ENCODE results near the gene PAK1IP1. TPM values are rescaled to one million over a fixed set of nuclear protein-coding genes. Genes with fewer than 3 reads are reported as not detected.
"Not testable (repeated sequence)": the region's sequence is repeated elsewhere in the genome, so short reads cannot be mapped to it uniquely, and the experiment has no call there.

The PAK1IP1 gene
- total and polyA plus RNA-seq, 11 donors: 6.1 to 21.0 (median 8.7) TPM

DNA sequence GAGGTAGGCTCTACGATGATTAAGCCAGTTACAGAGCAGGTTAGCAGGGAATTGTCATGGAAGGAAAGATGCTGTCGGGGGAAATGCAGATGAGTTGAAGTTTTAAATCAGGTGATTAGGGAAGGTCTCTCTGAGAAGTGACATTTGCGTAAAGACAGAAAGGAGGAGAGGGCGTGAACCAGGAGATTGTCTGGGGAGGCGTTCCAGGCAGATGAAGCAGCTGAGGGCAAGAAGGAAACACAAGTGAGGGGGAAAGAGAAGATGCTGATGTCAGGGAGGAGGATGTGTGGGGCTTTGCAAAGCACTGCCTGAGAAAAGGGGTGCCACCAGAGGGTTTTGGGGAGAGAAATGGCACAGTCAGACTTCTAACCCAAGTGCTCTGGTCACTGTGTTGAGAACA lies 50.3 kb downstream of the PAK1IP1 start:
- no peak for ATAC-seq
- no peaks in the 10 kb centered on the region for H3K27me3 ChIP-seq
- no peak for TF ChIP-seq POLR2A (IDR thresholded peaks at IDR 0.05)
- TF ChIP-seq, protein P1, sequence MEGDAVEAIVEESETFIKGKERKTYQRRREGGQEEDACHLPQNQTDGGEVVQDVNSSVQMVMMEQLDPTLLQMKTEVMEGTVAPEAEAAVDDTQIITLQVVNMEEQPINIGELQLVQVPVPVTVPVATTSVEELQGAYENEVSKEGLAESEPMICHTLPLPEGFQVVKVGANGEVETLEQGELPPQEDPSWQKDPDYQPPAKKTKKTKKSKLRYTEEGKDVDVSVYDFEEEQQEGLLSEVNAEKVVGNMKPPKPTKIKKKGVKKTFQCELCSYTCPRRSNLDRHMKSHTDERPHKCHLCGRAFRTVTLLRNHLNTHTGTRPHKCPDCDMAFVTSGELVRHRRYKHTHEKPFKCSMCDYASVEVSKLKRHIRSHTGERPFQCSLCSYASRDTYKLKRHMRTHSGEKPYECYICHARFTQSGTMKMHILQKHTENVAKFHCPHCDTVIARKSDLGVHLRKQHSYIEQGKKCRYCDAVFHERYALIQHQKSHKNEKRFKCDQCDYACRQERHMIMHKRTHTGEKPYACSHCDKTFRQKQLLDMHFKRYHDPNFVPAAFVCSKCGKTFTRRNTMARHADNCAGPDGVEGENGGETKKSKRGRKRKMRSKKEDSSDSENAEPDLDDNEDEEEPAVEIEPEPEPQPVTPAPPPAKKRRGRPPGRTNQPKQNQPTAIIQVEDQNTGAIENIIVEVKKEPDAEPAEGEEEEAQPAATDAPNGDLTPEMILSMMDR (IDR thresholded peaks at IDR 0.05): no peak
- peaks cover 0 to 17% (median 9%) of the 10 kb centered on the region in 9 donors for H3K36me3 ChIP-seq
- H3K4me3 ChIP-seq: no peak overlapping the region
- no peak for DNase-seq
- no peak overlapping the region for H3K27ac ChIP-seq
- intact Hi-C loops (cut with DNase I): loop anchor here in 4 of 10 donors (5.0 to 10.0 kb wide), 4 partner anchors 48 to 233 kb away; partner anchors contain the start of genes C6orf52 (in 2 of the 4) and PAK1IP1 (in 2 of the 4)
- no peaks in the 10 kb centered on the region for H3K9me3 ChIP-seq
- 79 to 89% (median 85%) methylated on average over 5 of the region's 5 CpGs for WGBS, 4 donors
- peaks cover 0 to 29% (median 23%) of the 10 kb centered on the region in 12 donors for H3K4me1 ChIP-seq

DNA sequence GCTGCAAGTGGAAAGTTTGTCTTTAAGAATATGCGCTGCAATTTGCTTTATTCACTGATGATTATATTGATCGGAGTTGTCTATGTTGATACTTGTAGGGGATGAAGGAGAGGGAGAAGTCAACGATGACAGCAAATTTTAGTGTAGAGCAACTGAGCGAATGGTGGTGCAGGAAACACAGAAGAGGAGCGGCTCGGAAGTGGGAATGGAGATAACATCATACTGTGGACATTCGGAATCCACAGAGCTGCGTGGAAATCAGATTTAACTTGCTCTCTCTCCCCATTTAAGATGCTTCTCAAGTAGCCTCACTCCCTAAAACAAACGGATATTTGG lies 52.1 kb downstream of the PAK1IP1 start:
- Histone ChIP-seq H3K4me3 (peak overlapping the region; percentile 57 to 89 (median 79)), H3K36me3 (peaks cover 0 to 33% (median 20%) of the 10 kb centered on the region in 9 donors), H3K4me1 (peaks cover 0 to 40% (median 27%) of the 10 kb centered on the region in 12 donors), H3K9me3 (no peaks in the 10 kb centered on the region), H3K27ac (peak overlapping the region in 10 of 12 donors; percentile 76 to 88 (median 83)), H3K27me3 (no peaks in the 10 kb centered on the region)
- 56 to 68% (median 59%) methylated on average over 9 of the region's 9 CpGs for WGBS, 4 donors
- no peak for ATAC-seq
- TF ChIP-seq, protein P1 (IDR thresholded peaks at IDR 0.05): no peak
- TF ChIP-seq POLR2A (IDR thresholded peaks at IDR 0.05): no peak
- DNase-seq: no peak
- intact Hi-C loops (cut with DNase I): loop anchor here in 8 of 10 donors (1.0 to 10.0 kb wide), 8 partner anchors 24 to 235 kb away; partner anchors contain the start of genes C6orf52 (in 6 of the 8), PAK1IP1 (in 6 of the 8) and TMEM14C (in 5 of the 8)

DNA sequence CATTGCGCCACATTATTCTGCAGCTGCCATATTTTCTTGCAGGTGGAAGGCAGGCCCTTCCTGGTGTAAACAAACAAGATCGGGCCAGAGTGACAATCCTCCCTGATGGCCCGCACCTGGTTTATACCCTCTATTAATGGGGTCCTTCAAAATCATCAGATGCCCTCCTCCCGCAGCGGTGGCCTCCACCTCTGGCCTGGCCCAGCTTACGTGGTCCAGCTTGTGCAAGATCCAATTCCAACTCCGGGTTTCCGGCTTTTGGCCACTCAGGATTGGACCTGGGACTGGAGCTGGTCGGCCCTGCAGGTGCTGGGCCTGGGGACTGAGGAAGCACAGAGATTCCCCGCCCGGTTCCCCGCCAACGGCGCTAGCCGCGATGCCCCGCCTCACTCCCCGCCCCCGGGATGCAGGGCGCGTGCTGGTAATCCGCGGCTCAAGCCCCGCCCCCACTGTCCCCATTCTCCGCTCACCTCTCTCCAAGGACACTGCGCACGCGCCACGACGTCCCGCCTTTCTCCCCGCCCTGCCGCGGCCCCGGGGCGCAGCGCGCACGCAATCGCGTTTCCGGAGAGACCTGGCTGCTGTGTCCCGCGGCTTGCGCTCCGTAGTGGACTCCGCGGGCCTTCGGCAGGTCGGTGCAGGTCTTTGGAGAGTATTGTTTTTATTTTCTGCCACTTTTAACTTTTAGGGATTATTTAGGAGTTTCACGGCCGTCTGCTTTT lies 52.6 kb downstream of the PAK1IP1 start, which contains the start of gene TMEM14B:
Gene TMEM14B, plus strand, starts transcription at position 555 of the 722 bp plus-strand sequence. CDS start 1,441 bp downstream, outside the sequence.
- intact Hi-C loops (cut with DNase I): loop anchor here in 8 of 10 donors (1.0 to 10.0 kb wide), 8 partner anchors 25 to 235 kb away; partner anchors contain the start of genes C6orf52 (in 6 of the 8), PAK1IP1 (in 6 of the 8) and TMEM14C (in 5 of the 8)
- ATAC-seq (peak; percentile 99 to 100 (median 100)), DNase-seq (peak; percentile 100)
- H3K4me1 ChIP-seq: peaks cover 0 to 40% (median 27%) of the 10 kb centered on the region in 12 donors
- WGBS, 4 donors: 2 to 4% (median 2%) methylated on average over 28 to 52 of the region's 52 CpGs
- H3K27me3 ChIP-seq: no peaks in the 10 kb centered on the region
- H3K36me3 ChIP-seq: peaks cover 0 to 31% (median 20%) of the 10 kb centered on the region in 9 donors
- H3K9me3 ChIP-seq: no peaks in the 10 kb centered on the region
- peak within 1 kb of the TSS; percentile 57 to 89 (median 79) for H3K4me3 ChIP-seq
- H3K27ac ChIP-seq: peak within 1 kb of the TSS; percentile 29 to 88 (median 83)
- TF ChIP-seq, protein P1 (IDR thresholded peaks at IDR 0.05): peak in 1 of 12 donors; percentile 6
- no peak for TF ChIP-seq POLR2A (IDR thresholded peaks at IDR 0.05)

DNA sequence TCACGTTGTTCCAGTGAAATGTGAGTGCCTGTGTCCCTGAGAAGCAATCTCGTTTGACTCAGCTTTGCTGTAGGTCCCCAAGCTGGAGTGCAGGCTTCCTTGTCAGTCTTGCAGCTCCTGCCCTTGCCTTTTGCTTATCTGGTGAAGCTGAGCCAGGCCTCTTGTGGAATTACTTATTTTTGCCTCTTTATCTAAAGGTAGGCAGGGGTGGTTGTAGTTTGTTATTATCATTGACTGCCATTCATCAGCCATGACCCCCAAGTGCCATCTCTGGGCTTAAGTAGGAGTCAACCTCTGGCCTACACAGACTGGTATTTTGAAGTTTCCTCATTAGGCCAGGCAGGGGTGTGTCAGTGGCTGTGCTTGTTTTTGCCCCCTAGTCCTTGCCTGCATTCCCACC lies 55.0 kb downstream of the PAK1IP1 start:
- TF ChIP-seq, protein P1 (IDR thresholded peaks at IDR 0.05): no peak
- no peak for TF ChIP-seq POLR2A (IDR thresholded peaks at IDR 0.05)
- peaks cover 0 to 40% (median 27%) of the 10 kb centered on the region in 12 donors for H3K4me1 ChIP-seq
- 21 to 35% (median 31%) methylated on average over 2 of the region's 2 CpGs for WGBS, 4 donors
- no peak overlapping the region for H3K4me3 ChIP-seq
- peaks cover 0 to 49% (median 38%) of the 10 kb centered on the region in 9 donors for H3K36me3 ChIP-seq
- DNase-seq (no peak), ATAC-seq (no peak)
- intact Hi-C loops (cut with DNase I): loop anchor here in 4 of 10 donors (5.0 to 10.0 kb wide), 4 partner anchors 52 to 237 kb away; partner anchors contain the start of genes C6orf52 (in 2 of the 4) and PAK1IP1 (in 2 of the 4)
- no peaks in the 10 kb centered on the region for H3K9me3 ChIP-seq
- peak overlapping the region in 1 of 12 donors; percentile 28 for H3K27ac ChIP-seq
- H3K27me3 ChIP-seq: no peaks in the 10 kb centered on the region

DNA sequence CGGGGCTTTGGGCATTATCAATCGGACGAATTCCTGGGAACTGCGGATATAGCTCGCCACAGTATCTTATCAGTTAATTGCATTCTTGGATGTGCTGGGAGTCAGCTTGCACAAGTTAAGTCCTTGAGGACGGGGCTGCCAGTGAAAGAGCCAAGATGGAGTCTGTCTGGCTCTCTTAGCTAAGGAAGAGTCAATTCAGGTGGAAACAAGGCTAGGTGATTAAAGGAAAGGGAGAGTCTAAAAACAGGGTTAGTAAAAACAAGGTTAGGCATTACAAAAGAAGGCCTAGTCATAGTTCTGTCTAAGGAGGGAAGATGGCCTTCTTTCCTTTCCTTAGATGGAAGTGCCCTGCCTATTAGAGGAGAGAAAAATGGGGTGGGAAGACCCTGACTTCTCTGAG lies 55.8 kb downstream of the PAK1IP1 start:
- H3K27me3 ChIP-seq; H3K9me3 ChIP-seq; intact Hi-C loops (cut with DNase I); DNase-seq; ATAC-seq; H3K27ac ChIP-seq; H3K4me3 ChIP-seq: not testable (repeated sequence)
- H3K36me3 ChIP-seq: peaks cover 0 to 58% (median 46%) of the 10 kb centered on the region in 9 donors
- WGBS, 4 donors: 44 to 62% (median 58%) methylated on average over 6 of the region's 6 CpGs
- peaks cover 0 to 40% (median 27%) of the 10 kb centered on the region in 12 donors for H3K4me1 ChIP-seq

DNA sequence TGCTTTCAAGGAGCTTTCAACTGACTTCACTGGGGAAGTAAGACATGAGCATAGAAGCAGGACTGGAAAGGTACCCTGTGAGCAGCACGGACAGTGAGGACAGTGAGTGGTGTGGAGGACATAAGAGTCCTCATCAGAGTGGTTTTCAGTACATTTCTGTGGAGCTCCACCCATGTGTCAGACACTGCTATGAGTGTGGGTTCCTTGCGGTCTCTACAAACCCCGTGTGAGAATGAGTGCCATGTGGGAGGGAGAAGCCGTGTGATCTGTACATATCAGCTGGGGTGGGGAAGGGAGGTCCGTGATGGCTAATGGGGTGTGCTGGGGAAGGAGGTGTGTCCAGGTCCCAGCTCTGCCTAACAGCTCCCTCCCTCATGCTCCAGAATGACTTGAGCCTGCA lies 57.0 kb downstream of the PAK1IP1 start:
- ATAC-seq; H3K4me3 ChIP-seq; H3K27me3 ChIP-seq; intact Hi-C loops (cut with DNase I); DNase-seq; H3K9me3 ChIP-seq; H3K27ac ChIP-seq: not testable (repeated sequence)
- 55 to 61% (median 59%) methylated on average over 4 to 5 of the region's 5 CpGs for WGBS, 4 donors
- Histone ChIP-seq H3K36me3 (peaks cover 0 to 70% (median 58%) of the 10 kb centered on the region in 9 donors), H3K4me1 (peaks cover 0 to 38% (median 25%) of the 10 kb centered on the region in 12 donors)

Measured in heart left ventricle (tissue), 16 donors.